Measurements from ENCODE around the gene PRKAG2. TPM values are rescaled to one million over a fixed set of nuclear protein-coding genes. Genes with fewer than 3 reads are reported as not detected.

The PRKAG2 gene
- total and polyA plus RNA-seq, 2 of the 13 experiments (the other 11 are each of a cell fraction or from before 2014, with no cell fraction given) = 0.90 to 1.3 TPM

DNA sequence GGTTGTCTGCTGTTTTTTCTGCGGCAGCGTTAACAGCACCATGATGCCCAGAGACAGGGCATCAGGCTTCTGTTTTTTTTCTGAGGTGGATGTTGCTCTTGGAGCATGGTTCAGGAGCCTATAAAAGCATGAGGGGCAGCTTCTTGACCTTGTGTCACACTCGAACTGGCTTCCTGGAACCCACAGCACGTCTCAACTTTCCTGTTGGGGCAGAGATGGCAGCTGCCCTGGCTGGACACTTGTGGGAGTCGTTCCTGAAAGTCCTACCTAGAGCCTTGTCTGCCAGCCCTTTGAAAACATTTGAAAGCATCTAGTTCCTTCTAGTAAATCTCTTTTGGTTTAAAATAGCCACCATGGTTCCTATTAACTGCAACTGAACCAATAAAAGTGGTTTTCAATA is 28.9 kb upstream of the PRKAG2 start:
- Histone ChIP-seq H3K4me1 (ENCODE audit: insufficient read depth, low read length) (no peaks in the 10 kb centered on the region), H3K9ac (ENCODE audit: insufficient read depth, low read depth, low read length) (no peak overlapping the region), H3K4me3 (replicated peaks in 1 of 3; ENCODE audit: insufficient read depth in 1 of 3, low read depth in 2 of 3, low read length in 3 of 3) (no peak overlapping the region), H2AFZ (ENCODE audit: low read length) (no peak overlapping the region), H4K20me1 (ENCODE audit: insufficient read depth, low read length) (no peaks in the 10 kb centered on the region), H3K27ac (ENCODE audit: extremely low read length, insufficient read depth, low read length) (no peak overlapping the region), H3K36me3 (replicated peaks in 1 of 2; ENCODE audit: control insufficient read depth in 1 of 2, insufficient read depth in 2 of 2, low read length in 2 of 2) (no peaks in the 10 kb centered on the region), H3K27me3 (ENCODE audit: control insufficient read depth in 1 of 2, insufficient read depth in 2 of 2, low read length in 2 of 2) (peaks cover 1 to 12% of the 10 kb centered on the region in 2 experiments; a peak in 1 of 5 replicates), H3K79me2 (ENCODE audit: insufficient read depth, low read length) (no peaks in the 10 kb centered on the region), H3K9me3 (ENCODE audit: low read length) (no peaks in the 10 kb centered on the region), H3K4me2 (ENCODE audit: low read depth, low read length) (no peak overlapping the region)
- DNase-seq (ENCODE audit: low spot score) (no peak), FAIRE-seq (no peak), ATAC-seq (no peak)
- no TSS peak for BruUV-seq (replicated peaks)
- in situ Hi-C loops (cut with HindIII; ENCODE audit: extremely low pct_ligation_motif_present, low pct_unique_long_range_greater_than_20kb) = no loop called here
- intact Hi-C loops (cut with micrococcal nuclease; ENCODE audit: unreplicated experiment) = no loop called here
- POLR2A ChIA-PET = no interaction called here
- no peak for TF ChIP-seq ZNF224 (CRISPR knock-in tag; IDR thresholded peaks at IDR 0.05)
- no peak for TF ChIP-seq ZKSCAN8 (CRISPR knock-in tag; IDR thresholded peaks at IDR 0.05; ENCODE audit: borderline replicate concordance)
- no peak for TF ChIP-seq NRL (CRISPR knock-in tag; IDR thresholded peaks at IDR 0.05; ENCODE audit: borderline replicate concordance)
- TF ChIP-seq ZNF780A (CRISPR knock-in tag; IDR thresholded peaks at IDR 0.05) = no peak
- TF ChIP-seq SIX1 (CRISPR knock-in tag; IDR thresholded peaks at IDR 0.05; ENCODE audit: borderline replicate concordance) = no peak
- no peak for TF ChIP-seq ZNF441 (CRISPR knock-in tag; IDR thresholded peaks at IDR 0.05; ENCODE audit: borderline replicate concordance)
- WGBS (ENCODE audit: low lambda C conversion rate) = 40% methylated on average over 5 of the region's 5 CpGs
- CTCF ChIA-PET (ENCODE audit: low intra/inter-chr PET ratio, low total read pairs) = no interaction called here

DNA sequence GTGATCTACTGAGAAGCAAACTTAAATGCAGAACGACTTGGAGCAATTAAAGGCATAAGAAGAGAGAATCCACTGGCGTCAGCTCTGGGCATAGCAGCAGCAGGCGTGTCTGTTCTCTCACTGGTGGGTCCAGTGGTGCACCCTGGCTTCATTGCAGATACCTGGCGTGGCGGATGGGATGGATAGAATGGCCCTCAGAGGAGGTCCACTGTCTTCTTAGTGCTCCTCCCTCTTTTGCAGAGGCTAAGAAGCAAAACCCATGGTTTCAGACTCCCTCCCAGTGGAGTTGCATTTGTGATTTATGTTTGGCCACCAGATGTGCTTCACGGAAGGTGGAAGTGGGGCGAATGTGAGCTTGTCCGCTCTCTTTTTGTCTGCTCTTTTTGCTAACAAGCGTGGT is 28.4 kb upstream of the PRKAG2 start:
- Histone ChIP-seq H4K20me1 (ENCODE audit: insufficient read depth, low read length) (no peaks in the 10 kb centered on the region), H3K79me2 (ENCODE audit: insufficient read depth, low read length) (no peaks in the 10 kb centered on the region), H3K27me3 (ENCODE audit: control insufficient read depth in 1 of 2, insufficient read depth in 2 of 2, low read length in 2 of 2) (peaks cover 1 to 15% of the 10 kb centered on the region in 2 experiments; a peak in 1 of 5 replicates), H3K4me1 (ENCODE audit: insufficient read depth, low read length) (no peaks in the 10 kb centered on the region), H2AFZ (ENCODE audit: low read length) (no peak overlapping the region), H3K4me3 (replicated peaks in 1 of 3; ENCODE audit: insufficient read depth in 1 of 3, low read depth in 2 of 3, low read length in 3 of 3) (no peak overlapping the region), H3K36me3 (replicated peaks in 1 of 2; ENCODE audit: control insufficient read depth in 1 of 2, insufficient read depth in 2 of 2, low read length in 2 of 2) (no peaks in the 10 kb centered on the region), H3K27ac (ENCODE audit: extremely low read length, insufficient read depth, low read length) (no peak overlapping the region), H3K4me2 (ENCODE audit: low read depth, low read length) (no peak overlapping the region), H3K9ac (ENCODE audit: insufficient read depth, low read depth, low read length) (no peak overlapping the region), H3K9me3 (ENCODE audit: low read length) (no peaks in the 10 kb centered on the region)
- ATAC-seq = no peak
- FAIRE-seq = no peak
- TF ChIP-seq, protein P1, sequence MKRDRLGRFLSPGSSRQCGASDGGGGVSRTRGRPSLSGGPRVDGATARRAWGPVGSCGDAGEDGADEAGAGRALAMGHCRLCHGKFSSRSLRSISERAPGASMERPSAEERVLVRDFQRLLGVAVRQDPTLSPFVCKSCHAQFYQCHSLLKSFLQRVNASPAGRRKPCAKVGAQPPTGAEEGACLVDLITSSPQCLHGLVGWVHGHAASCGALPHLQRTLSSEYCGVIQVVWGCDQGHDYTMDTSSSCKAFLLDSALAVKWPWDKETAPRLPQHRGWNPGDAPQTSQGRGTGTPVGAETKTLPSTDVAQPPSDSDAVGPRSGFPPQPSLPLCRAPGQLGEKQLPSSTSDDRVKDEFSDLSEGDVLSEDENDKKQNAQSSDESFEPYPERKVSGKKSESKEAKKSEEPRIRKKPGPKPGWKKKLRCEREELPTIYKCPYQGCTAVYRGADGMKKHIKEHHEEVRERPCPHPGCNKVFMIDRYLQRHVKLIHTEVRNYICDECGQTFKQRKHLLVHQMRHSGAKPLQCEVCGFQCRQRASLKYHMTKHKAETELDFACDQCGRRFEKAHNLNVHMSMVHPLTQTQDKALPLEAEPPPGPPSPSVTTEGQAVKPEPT (CRISPR knock-in tag; IDR thresholded peaks at IDR 0.05; ENCODE audit: low read depth) = no peak
- TF ChIP-seq NONO (IDR thresholded peaks at IDR 0.05) = no peak
- no peak for TF ChIP-seq NONO (CRISPR knock-in tag; conservative IDR thresholded peaks at IDR 0.05)
- intact Hi-C loops (cut with micrococcal nuclease; ENCODE audit: unreplicated experiment) (no loop called here), in situ Hi-C loops (cut with HindIII; ENCODE audit: extremely low pct_ligation_motif_present, low pct_unique_long_range_greater_than_20kb) (no loop called here)
- no TSS peak for BruUV-seq (replicated peaks)
- ChIA-PET CTCF (ENCODE audit: low intra/inter-chr PET ratio, low total read pairs) (no interaction called here), POLR2A (no interaction called here)
- WGBS (ENCODE audit: low lambda C conversion rate) = 33% methylated on average over 7 of the region's 9 CpGs
- DNase-seq (ENCODE audit: low spot score) = no peak
